Measurements from ENCODE around the gene AGFG1. TPM values are rescaled to one million over a fixed set of nuclear protein-coding genes. Genes with fewer than 3 reads are reported as not detected.

The AGFG1 gene
- total and polyA plus RNA-seq, 2 donors (not counting 1 experiment from before 2014, with no cell fraction given), result 28.7 to 83.3 TPM

GRCh38 chr2:227595797-227596196, 123.8 kb downstream of the AGFG1 start:
- no peaks in the 10 kb centered on the region for H3K79me2 ChIP-seq (ENCODE audit: control insufficient read depth, insufficient read depth, low read length)
- Mint-ChIP-seq H3K4me1 (no peaks in the 10 kb centered on the region), H3K4me3 (no peak overlapping the region), H3K27me3 (peaks cover 49% of the 10 kb centered on the region), H3K9me3 (ENCODE audit: insufficient read depth) (no peaks in the 10 kb centered on the region), H3K27ac (no peak overlapping the region)
- H3K4me1 ChIP-seq (ENCODE audit: control insufficient read depth in 2 of 2, insufficient read depth in 2 of 2, low read length in 2 of 2), result no peaks in the 10 kb centered on the region
- no peak overlapping the region for H3K4me3 ChIP-seq (ENCODE audit: control extremely low read depth in 1 of 5, extremely low read depth in 1 of 5, insufficient read depth in 1 of 5, low read depth in 2 of 5, low read length in 4 of 5)
- H3K9ac ChIP-seq (ENCODE audit: low read length), result no peak overlapping the region
- no peaks in the 10 kb centered on the region for H3K9me3 ChIP-seq (ENCODE audit: control extremely low read depth in 1 of 3, control insufficient read depth in 2 of 3, insufficient read depth in 1 of 3, low read length in 2 of 3)
- ATAC-seq (ENCODE audit: low read depth) (no peak), DNase-seq (no peak)
- H2AFZ ChIP-seq (ENCODE audit: insufficient read depth, low read depth, low read length, poor library complexity, severe bottlenecking), result no peak overlapping the region
- intact Hi-C loops (cut with micrococcal nuclease), result no loop called here
- H3K27me3 ChIP-seq (replicated peaks in 1 of 4; ENCODE audit: control extremely low read depth in 1 of 4, control insufficient read depth in 3 of 4, insufficient read depth in 4 of 4, low read length in 3 of 4), result peaks cover 0 to 16% (median 0%) of the 10 kb centered on the region in 4 experiments
- ChIA-PET POLR2A (no interaction called here), CTCF (no interaction called here)
- no peaks in the 10 kb centered on the region for H4K20me1 ChIP-seq (ENCODE audit: control insufficient read depth, insufficient read depth, low read length, poor library complexity, severe bottlenecking)
- WGBS (ENCODE audit: insufficient coverage), result 89% methylated on average over 1 of the region's 4 CpGs
- no peak overlapping the region for H3K4me2 ChIP-seq (replicated peaks; ENCODE audit: low read depth, low read length, poor library complexity, severe bottlenecking)
- H3K27ac ChIP-seq (ENCODE audit: low read length in 2 of 2), result no peak overlapping the region
- H3K36me3 ChIP-seq (replicated peaks in 1 of 2; ENCODE audit: control extremely low read depth in 1 of 2, control insufficient read depth in 1 of 2, extremely low read depth in 1 of 2, insufficient read depth in 2 of 2, low read length in 1 of 2), result no peaks in the 10 kb centered on the region
- TF ChIP-seq EZH2 (IDR thresholded peaks at IDR 0.05; ENCODE audit: borderline replicate concordance, insufficient read depth, low read depth, low read length, poor library complexity, severe bottlenecking) (no peak), CTCF (IDR thresholded peaks at IDR 0.05) (no peak)

DNA sequence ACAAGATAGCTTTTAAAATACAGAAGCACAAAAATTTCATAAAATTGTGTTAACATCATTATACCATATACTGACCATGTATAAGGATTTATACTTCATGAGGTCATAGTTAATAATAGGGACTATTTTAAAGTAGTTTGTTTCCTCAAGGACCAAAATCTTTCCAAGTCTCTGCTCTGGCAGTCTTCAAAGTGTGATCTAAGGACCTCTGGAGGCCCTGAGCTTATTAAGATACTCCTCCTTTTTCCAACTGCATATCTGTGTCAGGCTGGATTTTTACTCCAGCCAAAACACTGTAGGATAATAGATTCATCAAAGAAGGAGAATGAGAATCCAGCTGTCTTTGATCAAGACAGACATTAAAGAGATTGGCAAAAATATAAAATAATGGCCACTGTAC, 125.1 kb downstream of the AGFG1 start:
- ATAC-seq (ENCODE audit: low read depth) (no peak), DNase-seq (no peak)
- Histone ChIP-seq H3K36me3 (replicated peaks in 1 of 2; ENCODE audit: control extremely low read depth in 1 of 2, control insufficient read depth in 1 of 2, extremely low read depth in 1 of 2, insufficient read depth in 2 of 2, low read length in 1 of 2) (no peaks in the 10 kb centered on the region), H4K20me1 (ENCODE audit: control insufficient read depth, insufficient read depth, low read length, poor library complexity, severe bottlenecking) (no peaks in the 10 kb centered on the region), H3K9ac (ENCODE audit: low read length) (no peak overlapping the region), H3K27ac (ENCODE audit: low read length in 2 of 2) (no peak overlapping the region), H3K9me3 (ENCODE audit: control extremely low read depth in 1 of 3, control insufficient read depth in 2 of 3, insufficient read depth in 1 of 3, low read length in 2 of 3) (no peaks in the 10 kb centered on the region), H2AFZ (ENCODE audit: insufficient read depth, low read depth, low read length, poor library complexity, severe bottlenecking) (no peak overlapping the region), H3K4me1 (ENCODE audit: control insufficient read depth in 2 of 2, insufficient read depth in 2 of 2, low read length in 2 of 2) (no peaks in the 10 kb centered on the region), H3K4me2 (replicated peaks; ENCODE audit: low read depth, low read length, poor library complexity, severe bottlenecking) (no peak overlapping the region), H3K4me3 (ENCODE audit: control extremely low read depth in 1 of 5, extremely low read depth in 1 of 5, insufficient read depth in 1 of 5, low read depth in 2 of 5, low read length in 4 of 5) (no peak overlapping the region), H3K79me2 (ENCODE audit: control insufficient read depth, insufficient read depth, low read length) (no peaks in the 10 kb centered on the region), H3K27me3 (replicated peaks in 1 of 4; ENCODE audit: control extremely low read depth in 1 of 4, control insufficient read depth in 3 of 4, insufficient read depth in 4 of 4, low read length in 3 of 4) (peaks cover 0 to 16% (median 0%) of the 10 kb centered on the region in 4 experiments)
- TF ChIP-seq EZH2 (IDR thresholded peaks at IDR 0.05; ENCODE audit: borderline replicate concordance, insufficient read depth, low read depth, low read length, poor library complexity, severe bottlenecking) (no peak), CTCF (IDR thresholded peaks at IDR 0.05) (no peak)
- no peak overlapping the region for H3K27ac Mint-ChIP-seq
- CTCF ChIA-PET, result no interaction called here
- H3K4me3 Mint-ChIP-seq, result no peak overlapping the region
- no peaks in the 10 kb centered on the region for H3K9me3 Mint-ChIP-seq (ENCODE audit: insufficient read depth)
- intact Hi-C loops (cut with micrococcal nuclease), result no loop called here
- no peaks in the 10 kb centered on the region for H3K4me1 Mint-ChIP-seq
- POLR2A ChIA-PET, result no interaction called here
- peaks cover 50% of the 10 kb centered on the region for H3K27me3 Mint-ChIP-seq

Data from B cell (primary cell).